Amygdala (tissue), 56 donors: ENCODE measurements around the gene MOAP1.
"Not testable (repeated sequence)": the region's sequence is repeated elsewhere in the genome, so short reads cannot be mapped to it uniquely, and the experiment has no call there.

Source experiments
- DNase-seq, 56 donors: peaks; one replicate each; lab custom pipeline; 2025; lab: John Stamatoyannopoulos, UW

MOAP1 gene

DNA sequence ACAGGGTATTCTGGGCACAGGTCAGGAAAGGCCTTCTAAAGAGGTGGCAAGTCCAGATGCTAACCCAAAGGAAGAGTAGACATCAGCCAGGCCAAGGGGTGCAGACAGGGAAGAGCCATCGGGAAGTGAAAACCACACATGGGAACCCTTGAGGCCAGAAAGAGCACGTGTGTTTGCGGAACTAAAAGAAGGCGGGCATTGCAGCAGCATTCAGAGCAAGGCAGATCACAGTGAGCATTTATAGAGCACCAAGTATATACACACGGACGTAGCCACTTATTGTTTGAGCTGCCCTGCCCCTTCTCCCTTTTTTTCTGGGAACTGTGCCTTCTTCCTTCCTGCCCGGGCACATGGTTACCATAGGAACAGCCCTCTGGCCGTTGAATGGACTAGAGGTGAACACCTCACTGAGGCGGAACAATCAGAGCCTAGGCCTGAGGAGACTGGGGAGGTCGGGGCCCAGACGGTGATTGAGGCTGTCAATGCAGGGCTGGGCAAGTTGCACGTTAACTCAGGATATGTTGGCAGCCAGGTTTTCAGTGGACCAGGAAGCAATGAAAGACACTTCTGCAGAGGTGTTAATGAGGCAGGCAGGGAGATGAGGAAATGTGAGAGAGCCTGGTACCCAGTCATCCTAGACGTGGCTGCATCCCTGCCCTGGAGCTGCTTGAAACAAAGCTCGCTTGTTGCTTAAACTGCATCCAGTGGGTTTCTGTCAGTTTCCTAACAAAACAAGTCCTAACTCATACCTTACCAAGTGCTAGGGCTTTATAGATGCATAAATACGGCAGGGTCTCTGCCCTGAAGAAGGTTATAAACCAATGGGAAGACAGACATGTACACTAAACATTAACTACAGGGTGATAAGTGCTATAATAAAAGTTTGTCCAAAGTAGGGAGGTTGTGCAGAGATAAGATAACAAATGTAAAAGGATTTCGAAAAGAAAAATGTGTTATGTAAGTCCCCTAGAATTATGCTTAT, 34.2 kb downstream of the MOAP1 start:
- DNase-seq: peak in 1 of 56 donors; percentile 32

DNA sequence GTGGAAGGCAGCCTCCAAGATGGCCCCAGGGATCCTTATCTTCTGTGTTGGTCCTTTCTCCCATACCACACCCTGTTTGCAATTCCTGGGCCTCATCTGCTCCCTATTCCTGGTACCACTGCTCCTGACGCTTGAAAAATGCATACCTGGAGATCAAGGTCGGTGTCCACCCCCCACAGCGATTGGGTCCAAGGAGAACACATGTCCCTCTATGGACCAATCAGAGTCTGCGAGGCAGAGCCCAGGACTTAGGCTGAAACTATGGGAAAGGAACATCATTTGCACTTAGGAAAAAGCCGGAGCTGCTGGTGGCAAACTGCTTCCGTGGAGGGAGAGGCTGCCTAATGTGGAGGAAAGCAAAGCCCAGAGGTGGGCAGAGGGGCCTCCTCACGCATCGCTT, 35.7 kb downstream of the MOAP1 start:
- no peak for DNase-seq

DNA sequence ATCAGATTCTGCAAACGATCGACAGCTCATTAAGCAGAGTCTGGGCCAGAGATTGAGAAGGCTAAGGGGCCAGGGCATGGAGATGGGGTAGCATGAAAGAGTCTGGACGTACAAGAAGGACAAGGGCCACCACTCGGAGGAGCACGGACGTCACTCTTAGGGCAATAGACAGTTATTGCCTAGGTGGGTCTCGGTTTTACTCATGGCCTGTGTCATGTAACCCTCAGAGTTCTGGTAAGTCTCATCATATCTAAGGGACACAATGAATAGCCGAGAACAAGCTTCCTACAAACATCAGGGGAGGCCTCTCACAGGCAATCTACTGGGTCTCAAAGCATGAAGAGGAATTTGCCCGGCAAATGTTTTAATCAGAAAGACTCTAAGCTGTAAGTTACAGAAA, 38.6 kb downstream of the MOAP1 start:
- DNase-seq: no peak

DNA sequence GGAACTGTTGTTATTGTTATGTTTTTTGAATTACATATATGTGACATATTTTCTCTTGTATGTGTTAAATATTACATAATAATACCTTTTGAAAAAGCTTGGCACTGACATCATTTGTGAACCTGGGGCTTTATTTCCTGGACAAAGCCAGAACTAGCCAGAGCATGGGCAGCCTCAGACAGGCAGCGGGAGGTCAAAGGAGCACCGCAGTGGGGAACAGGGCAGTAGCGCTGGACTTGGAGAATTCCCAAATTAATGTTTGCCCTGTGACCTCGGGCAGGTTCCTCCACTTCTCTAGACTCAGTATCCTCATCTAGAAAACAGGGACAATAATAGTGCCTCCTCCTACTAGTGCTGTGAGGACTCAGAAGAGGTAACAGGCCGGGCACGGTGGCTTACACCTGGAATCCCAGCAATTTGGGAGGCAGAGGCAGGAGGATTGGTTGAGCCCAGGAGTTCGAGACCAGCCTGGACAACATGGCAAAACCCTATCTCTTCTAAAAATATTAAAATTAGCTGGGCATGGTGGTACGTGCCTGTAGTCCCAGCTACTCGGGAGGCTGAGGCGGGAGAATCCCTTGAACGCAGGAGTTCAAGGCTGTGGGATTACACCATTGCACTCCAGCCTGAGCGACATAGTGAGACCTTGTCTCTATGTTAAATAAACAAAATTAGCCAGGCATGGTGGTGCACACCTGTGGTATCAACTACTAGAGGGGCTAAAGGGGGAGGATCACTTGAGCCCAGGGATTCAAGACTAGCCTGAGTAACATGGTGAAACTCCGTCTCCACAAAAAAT, 41.6 kb downstream of the MOAP1 start:
- no peak for DNase-seq

DNA sequence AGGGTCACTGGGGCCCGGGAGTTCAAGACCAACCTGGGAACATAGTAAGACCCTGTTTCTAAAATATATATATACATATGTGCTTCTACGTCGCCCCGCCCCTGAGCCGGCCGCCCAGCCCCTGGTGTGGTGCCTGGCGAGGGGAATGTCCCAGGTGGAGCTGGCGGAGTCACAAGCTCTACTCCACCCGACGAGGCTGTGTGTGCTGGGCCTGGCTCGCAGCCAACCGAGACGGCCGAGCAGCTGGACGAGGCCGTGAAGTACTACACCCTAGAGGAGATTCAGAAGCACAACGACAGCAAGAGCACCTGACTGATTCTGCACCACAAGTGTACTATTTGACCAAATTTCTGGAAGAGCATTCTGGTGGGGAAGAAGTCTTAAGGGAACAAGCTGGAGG, 46.8 kb downstream of the MOAP1 start:
- DNase-seq: no peak

DNA sequence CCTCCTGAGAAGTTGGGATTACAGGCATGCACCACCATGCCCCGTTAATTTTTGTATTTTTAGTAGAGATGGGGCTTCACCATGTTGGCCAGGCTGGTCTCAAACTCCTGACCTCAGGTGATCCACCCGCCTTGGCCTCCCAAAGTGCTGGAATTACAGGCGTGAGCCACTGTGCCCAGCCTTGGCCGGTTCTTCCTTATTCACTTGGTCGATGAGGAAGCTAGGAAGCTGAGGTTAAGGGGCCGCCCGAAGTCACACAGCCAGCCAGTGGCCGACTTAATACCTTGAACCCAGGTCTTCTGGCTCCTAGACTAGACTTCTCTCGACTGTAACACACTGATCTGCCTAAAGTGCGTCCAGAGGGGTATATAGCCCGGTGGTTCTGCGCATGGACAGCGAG, 48.2 kb downstream of the MOAP1 start:
- DNase-seq: not testable (repeated sequence)

DNA sequence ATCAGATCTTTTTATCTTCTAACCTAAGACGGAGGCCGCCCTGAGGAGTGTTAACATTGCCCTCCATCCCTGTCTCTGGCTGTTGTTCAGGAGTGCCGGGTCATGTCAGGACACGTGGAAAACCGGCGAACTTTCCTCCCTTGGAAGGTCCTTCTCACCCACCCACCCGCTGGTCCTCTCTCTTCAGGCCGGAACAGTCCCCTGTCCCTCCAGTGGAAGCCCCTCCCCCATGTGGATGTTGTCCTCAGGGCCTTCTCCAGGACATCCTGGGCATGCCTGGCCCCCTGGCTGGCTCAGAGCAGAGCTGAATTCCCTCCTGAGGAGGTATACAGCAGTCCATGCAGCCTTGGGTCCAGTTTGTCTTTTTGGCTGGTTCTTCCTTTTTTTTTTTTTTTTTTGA, 48.7 kb downstream of the MOAP1 start:
- no peak for DNase-seq

DNA sequence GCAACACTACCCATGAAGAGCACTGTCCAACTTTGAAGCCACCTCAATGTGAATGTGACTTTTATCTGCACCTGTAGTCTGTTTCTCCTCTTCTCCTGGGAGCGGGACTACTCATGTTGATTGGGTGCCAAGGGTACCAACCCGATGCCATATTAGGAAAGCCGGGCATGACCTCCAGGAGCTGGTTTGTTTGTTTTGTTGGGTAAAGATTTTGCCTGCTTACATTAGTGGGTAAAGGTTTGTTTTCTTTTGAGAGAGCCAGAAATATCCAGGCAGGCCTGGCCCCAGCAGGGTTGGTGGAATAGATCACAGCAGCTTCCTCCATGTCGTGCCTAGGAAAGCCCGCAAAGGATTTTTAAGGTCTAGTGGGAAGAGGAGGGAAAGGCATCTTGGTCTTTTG, 49.3 kb downstream of the MOAP1 start:
- no peak for DNase-seq

DNA sequence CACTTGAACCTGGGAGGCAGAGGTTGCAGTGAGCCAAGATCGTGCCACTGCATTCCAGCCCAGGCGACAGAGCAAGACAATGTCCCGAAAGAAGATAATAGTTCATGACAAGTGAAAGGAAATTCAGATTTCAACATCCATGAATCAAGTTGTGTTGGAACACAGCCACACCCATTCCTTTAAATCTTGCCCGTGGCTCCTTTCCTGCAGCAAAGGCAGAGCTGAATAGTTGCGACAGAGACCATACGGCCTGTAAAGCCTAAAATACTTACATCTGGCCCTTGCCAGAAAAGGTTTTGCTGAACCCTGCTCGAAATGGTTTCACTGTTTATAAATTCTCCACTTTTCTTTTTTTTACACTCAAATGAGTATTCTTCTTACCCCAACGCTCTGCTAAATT, 51.2 kb downstream of the MOAP1 start:
- DNase-seq: no peak

DNA sequence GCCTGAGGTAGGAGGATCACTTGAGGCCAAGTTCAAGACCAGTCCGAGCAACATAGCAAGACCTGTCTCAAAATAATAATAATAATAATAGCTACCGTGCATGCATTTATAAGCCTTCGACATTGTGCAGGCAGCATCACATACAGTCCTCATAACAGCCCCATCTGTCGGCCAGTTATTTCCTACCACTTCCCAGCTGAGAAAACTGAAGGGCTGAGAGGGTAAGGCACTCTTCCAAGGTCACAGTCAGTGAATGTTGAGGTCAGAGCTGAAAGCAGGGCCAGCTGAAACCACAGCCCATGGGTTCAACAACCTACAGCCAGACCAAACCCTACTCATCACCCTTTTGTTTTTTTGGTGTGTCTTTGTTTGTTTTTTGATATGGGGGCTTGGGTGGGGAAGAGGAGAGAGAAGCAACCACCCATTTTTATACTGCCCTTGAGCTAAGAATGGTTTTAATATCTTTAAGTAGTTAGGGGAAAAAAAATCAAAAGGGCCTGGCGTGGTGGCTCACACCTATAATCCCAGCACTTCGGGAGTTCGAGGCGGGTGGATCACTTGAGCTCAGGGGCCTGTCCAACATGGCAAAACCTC, 52.1 kb downstream of the MOAP1 start:
- DNase-seq: peak in 19 of 56 donors; percentile 4 to 66 (median 18)
